ENCODE measurements around the gene EPS8L3.
"Not testable (repeated sequence)": the region's sequence is repeated elsewhere in the genome, so short reads cannot be mapped to it uniquely, and the experiment has no call there.

Gene EPS8L3, protein sequence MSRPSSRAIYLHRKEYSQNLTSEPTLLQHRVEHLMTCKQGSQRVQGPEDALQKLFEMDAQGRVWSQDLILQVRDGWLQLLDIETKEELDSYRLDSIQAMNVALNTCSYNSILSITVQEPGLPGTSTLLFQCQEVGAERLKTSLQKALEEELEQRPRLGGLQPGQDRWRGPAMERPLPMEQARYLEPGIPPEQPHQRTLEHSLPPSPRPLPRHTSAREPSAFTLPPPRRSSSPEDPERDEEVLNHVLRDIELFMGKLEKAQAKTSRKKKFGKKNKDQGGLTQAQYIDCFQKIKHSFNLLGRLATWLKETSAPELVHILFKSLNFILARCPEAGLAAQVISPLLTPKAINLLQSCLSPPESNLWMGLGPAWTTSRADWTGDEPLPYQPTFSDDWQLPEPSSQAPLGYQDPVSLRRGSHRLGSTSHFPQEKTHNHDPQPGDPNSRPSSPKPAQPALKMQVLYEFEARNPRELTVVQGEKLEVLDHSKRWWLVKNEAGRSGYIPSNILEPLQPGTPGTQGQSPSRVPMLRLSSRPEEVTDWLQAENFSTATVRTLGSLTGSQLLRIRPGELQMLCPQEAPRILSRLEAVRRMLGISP

GRCh38 chr1:109763646-109764415 lies at the start of gene EPS8L3:
Gene EPS8L3, minus strand, starts transcription at chr1:109763923. Its CDS starts 2,174 bp downstream, at chr1:109761749.
- DNase-seq, result no peak

DNA sequence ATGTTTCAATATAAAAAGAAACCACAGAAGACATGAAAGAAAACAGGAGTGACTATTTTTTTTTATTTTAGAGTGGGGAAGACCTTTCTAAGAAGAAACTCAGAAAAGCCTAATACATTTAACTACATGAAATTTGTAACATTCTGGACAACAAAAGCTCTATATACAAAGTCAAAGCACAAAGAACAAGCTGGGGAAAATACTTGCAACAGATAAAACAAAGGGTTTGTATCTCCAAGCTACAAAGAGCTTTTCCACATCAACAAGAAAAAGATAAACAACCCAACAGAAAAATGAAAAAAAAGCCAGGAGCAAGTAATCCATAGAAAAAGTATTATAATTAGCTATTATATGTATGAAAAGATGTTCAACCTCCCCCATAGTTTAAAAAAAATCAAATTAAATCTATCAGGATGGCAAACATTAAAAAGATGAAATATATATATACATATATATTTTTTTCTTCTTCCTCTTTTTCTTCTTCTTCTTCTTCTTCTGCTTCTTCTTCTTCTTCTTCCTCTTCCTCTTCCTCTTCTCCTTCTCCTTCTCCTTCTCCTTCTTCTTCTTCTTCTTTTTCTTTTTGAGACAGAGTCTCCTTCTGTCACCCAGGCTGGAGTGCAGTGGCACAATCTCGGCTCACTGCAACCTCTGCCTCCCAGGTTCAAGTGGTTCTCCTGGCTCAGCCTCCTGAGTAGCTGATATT lies 49.1 kb upstream of the EPS8L3 start:
- no peak for DNase-seq

DNA sequence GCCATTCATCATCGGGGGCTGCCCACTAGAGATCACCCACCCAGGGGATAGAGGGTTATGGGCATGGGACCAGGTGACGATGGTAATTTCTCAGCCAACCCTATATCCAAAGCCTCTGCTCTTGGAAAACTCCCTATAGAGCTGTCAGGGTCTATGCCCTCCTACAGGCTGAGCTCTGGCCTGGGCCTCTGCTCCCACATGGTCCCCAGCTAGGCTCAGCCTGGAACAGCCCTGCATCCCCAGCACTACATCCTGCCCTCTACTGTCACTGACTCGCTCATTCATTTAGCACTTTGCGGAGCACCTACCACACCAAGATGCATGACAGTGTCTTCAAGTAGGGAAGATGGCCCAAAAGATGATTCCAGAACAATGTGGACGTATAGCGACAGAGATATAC lies 45.0 kb upstream of the EPS8L3 start:
- no peak for DNase-seq

- no peak for DNase-seq
Observed at GRCh38 chr1:109807822-109808680, 44.3 kb upstream of the EPS8L3 start.

DNA sequence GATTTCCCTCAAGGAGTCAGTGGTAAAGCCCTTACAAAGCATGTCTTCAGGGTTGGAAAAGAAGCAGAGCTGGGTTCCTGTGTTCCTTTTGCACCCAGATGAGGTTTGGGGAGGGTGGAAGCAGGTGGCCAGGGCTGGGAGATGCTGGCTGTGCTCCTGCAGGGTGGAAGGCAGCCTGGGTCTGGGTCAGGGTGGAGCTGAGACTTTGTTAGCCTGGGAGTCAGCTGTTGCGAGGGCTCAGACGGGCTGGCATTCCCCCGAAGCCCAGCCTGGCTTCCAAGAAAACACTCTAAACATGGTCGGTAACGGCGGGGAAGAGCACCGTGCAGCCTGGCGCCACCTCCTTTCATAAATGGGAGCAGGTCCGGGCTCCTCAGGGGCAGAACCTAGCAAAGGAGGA lies 43.7 kb upstream of the EPS8L3 start:
- DNase-seq, result no peak

DNA sequence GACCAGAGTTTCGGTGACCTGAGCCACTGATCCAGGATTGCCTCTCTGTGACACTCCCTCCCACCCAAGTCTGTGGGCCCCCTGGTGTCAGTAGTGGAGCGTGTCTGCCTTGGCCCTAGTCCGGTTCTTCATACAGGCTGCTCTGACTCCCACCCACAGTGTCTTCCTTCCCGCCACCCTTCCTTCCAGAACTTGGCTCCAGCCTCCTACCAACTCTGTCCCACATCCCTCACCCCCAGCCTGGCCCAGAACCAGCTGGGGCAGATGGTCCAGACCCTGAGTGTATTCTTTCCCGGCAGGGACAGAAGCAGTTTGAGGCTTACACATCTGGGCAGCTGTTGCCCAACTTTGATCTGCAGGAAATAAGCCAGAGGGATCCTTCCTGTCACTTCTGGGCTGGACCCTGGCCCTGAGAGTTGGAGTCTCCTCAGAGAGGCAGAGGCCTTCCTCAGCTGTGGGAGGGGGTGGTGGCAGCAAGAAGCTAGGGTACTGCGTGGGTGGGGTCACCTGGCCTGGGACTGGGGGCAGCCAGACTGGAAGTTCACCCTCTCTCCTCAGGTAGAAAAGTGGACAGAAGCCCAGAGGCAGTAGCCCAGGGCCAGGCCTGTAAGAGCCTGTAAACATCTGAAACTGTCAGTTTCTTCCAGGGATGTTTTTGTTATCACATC lies 43.1 kb upstream of the EPS8L3 start:
- no peak for DNase-seq

DNA sequence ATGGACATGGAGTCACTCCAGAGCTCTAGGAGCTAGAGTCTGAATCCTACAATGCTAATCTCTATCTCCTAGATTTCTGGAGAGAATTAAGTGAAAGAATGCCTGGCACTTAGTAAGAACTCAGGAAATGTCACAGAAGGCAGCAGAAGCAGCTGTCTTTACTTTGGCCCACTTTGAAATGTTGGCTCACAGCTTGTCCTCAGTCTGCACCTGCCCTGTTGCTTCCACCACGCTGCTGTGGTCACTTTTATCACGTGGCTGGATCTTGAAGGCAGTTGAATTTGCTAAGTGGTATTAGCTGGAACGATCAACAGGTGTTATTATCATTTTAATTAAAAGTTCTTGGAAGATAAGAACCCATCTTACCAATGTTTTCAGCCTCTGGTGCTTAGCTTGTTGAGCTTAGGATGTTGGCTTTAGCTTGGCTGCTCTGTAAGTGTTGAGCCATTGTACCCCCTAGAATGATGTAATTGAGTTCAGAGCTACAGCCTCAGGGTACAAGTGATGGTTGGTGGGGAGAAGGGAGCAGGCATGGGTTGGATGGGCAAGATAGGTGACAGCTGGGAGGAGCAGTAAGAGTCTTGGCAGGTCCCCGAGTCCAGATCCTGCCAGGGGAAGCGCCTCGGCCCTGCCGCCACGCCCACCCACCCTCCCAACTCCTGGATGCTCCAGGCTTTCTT lies 41.9 kb upstream of the EPS8L3 start:
- DNase-seq, result no peak

GRCh38 chr1:109804660-109805059 lies 40.9 kb upstream of the EPS8L3 start:
- no peak for DNase-seq

- DNase-seq, result no peak
Observed at GRCh38 chr1:109803901-109804331, 40.2 kb upstream of the EPS8L3 start.

DNA sequence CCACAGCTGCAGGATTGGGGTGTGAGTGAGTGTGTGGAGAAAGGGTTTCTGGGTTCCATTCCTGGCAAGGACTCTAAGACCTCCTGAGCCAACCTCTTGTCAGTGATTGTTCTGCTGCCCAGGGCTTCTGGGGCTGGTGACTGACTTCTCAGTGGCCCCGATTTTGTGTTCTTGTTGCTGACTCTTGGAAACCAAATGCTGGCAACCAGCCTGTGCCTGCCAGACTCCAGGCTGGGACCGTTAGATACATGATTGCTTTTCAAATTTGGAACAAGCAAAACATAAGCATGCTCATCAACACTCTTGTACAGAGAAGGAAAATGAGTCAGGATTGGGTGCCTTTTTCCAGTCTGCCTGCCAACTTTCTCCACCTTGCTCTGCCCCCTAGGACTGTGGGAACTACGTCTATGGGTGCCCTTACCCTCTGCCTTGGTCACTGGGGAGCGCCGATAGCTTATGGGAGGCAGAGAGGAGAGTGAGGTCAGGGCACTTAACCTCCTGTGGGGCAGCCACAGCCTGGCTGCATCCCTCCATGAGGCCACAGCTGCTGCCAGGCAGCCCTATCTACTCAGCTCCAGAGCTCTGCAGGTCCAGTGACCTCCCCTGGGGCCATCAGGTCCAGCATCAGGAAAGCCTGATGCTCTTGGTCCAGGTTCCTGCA lies 39.3 kb upstream of the EPS8L3 start:
- no peak for DNase-seq

DNA sequence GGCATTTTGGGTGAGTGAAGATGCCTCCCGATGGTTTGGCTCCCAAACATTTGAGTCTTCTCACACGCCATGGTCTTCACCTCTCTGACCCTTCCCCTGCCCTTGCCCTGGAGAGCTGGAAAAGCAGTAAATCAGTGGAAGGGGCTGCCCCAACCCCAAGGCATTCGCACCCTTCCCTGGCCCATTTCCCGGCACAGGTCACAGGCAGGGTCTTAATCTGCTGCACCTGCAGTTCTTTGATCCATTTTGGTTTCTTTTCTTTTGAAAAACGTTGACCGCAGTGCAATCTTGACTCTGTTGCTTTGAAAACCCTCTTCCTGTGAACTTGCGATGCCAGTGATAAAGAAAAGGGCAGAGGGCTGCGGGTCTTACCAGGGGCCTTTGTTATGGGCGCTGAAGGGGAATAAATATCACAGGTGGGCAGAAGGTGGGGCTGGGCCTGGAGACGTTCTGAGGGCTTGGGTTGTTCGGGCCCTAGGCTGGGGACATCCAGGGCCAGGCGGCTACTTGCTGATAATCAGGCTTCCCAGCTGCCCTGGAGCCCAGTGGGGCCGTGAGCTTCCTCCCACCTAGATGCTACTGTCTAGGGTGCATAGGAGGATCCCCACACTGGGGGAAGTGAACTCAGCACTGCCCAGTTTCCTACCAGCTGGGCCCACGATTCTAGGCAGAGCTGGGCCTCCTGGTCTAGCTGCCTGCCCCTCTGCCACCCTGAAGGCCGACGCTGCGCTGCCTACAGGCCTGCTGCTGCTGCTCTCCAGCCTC lies 38.6 kb upstream of the EPS8L3 start:
- no peak for DNase-seq

GRCh38 chr1:109801791-109802135 lies 38.0 kb upstream of the EPS8L3 start:
- no peak for DNase-seq

DNA sequence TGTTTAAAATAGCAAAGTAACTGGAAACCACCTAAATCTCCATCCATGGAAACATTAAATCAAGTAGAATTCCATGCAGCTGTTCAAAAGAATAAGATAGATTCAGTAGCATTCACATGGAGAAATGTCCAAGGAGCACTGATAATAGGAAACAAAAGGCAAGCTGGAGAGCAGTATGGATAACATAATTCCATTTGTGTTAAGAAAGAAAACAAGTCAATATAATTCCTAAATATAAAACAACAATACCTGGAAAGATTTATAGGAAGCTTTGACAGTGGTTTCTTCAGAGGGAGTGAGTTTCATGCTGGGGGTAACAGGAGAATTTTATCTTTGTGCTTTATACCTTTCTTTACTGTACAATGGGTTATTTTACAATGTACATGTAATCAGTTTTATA lies 36.6 kb upstream of the EPS8L3 start:
- no peak for DNase-seq

DNA sequence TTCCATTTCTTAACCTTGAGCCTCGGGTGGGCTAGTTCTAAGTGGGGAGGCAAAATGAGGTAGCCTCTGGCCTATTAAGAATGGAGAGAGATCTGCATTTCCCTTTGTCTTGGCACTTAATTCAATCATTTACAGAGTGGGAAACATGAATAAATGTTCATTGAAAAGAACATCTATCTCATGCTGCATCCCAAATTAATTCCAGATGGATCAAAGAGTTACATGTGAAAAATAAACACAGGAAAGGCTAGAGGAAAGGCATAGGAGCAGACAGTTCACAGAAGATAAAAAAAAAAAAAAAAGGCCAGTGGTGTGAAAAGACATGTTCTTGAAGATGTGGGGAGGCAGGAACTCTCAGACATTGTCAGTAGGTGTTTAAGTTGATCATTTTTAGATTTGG lies 35.7 kb upstream of the EPS8L3 start:
- no peak for DNase-seq

DNA sequence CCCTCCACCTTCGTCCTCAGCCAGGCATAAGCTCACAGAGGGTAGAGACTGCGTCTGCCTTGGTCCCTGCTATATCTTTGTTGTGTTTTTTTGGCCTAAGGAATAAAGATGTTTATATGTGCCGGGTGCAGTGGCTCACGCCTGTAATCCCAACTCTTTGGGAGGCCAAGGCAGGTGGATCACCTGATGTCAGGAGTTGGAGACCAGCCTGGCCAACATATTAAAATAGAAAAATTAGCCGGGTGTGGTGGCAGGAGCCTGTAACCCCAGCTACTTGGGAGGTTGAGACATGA lies 33.5 kb upstream of the EPS8L3 start:
- not testable (repeated sequence) for DNase-seq

DNA sequence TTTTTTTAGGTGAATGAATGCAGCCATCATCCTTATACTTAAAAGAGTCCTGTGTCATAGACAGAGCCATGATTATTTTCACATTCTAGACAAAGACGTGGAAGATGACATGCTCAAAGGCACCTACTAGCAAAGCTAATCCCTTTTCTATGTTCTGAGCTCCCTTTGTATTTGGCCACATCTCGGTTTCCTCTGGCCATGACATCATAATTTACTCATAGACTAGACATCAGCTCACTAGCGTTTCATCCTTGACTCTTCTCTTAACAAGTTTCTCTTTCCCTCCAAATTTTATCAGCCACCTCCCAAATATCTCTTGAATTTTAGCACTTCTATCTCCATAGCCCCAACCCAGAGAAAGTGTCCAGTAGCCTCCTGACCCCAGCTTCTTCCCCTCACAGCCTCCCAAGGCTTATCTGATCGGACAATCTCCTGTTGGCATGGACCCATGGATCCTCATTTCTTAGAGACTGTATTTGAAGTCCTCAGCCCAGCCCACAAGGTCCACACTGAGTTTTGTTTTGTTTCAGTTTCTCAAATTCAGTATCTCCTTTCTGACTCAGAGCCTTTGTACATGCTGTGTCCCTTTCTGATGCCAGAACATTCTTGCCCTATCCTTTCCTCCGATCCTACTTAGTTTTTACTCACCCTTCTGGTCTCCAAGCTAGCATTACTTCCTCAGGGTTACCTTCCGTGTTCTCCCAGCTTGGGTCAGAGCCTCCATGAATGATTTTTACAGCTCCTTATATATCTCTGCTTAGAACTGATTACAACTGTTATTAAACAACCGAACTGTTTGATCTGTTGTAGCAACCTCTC lies 33.0 kb upstream of the EPS8L3 start:
- DNase-seq, result no peak

- DNase-seq, result no peak
Observed at GRCh38 chr1:109794319-109795132, 30.8 kb upstream of the EPS8L3 start.
